IPS DF 6.9 (cell line): ENCODE results near the gene SPTB.

Source experiments
- DNase-seq: peaks from one replicate; pipeline ENCODE4 v3.0.0-alpha.2; 2013; ENCODE audit warnings: low read depth, low spot score
- H3K27ac ChIP-seq: one replicate; pipeline ENCODE4 v1.5.1; 2013; ENCODE audit warnings: low read length, control low read depth
- H3K27me3 ChIP-seq: 2 replicates; pipeline ENCODE4 v1.6.1; 2013; ENCODE audit warnings: mild to moderate bottlenecking, low read length; ENCODE audit not compliant: control insufficient read depth, insufficient read depth
- H3K36me3 ChIP-seq: 2 replicates; pipeline ENCODE4 v1.6.1; 2013; ENCODE audit warnings: low read length; ENCODE audit not compliant: control insufficient read depth, insufficient read depth
- H3K4me1 ChIP-seq: 2 replicates; pipeline ENCODE4 v1.6.1; 2013; ENCODE audit warnings: low read length; ENCODE audit not compliant: control insufficient read depth, insufficient read depth
- H3K4me3 ChIP-seq: 2 replicates; pipeline ENCODE4 v1.5.1; 2013; ENCODE audit warnings: mild to moderate bottlenecking, low read length
- H3K9me3 ChIP-seq: 2 replicates; pipeline ENCODE4 v1.6.1; 2013; ENCODE audit warnings: low read length, inconsistent platforms; ENCODE audit not compliant: control insufficient read depth, insufficient read depth
- WGBS: extraction: QIAGEN DNeasy Blood & Tissue Kit; methylation state at CpG from one replicate; pipeline ENCODE4 v1.1.7; 2013; ENCODE audit warnings: mixed read lengths, missing lambda C conversion rate; ENCODE audit not compliant: insufficient read length, insufficient coverage; 5-methylcytosine and 5-hydroxymethylcytosine counted together

The SPTB gene

GRCh38 chr14:64730681-64731080 is 149.0 kb downstream of the SPTB start:
- DNase-seq = no peak
- Histone ChIP-seq H3K4me1 (peaks cover 3% of the 10 kb centered on the region), H3K36me3 (peaks cover 33% of the 10 kb centered on the region), H3K4me3 (no peak overlapping the region), H3K27ac (no peak overlapping the region), H3K9me3 (no peaks in the 10 kb centered on the region), H3K27me3 (no peaks in the 10 kb centered on the region)
- WGBS = no CpG with 5 or more reads among the region's 12 CpGs

GRCh38 chr14:64730061-64730440 is 149.7 kb downstream of the SPTB start:
- Histone ChIP-seq H3K9me3 (no peaks in the 10 kb centered on the region), H3K36me3 (peaks cover 33% of the 10 kb centered on the region), H3K27me3 (no peaks in the 10 kb centered on the region), H3K27ac (no peak overlapping the region), H3K4me1 (peaks cover 7% of the 10 kb centered on the region), H3K4me3 (no peak overlapping the region)
- WGBS = no CpG with 5 or more reads among the region's 1 CpG
- DNase-seq = no peak

GRCh38 chr14:64729386-64730060 is 150.2 kb downstream of the SPTB start:
- H3K27ac ChIP-seq = no peak overlapping the region
- WGBS = no CpG with 5 or more reads among the region's 5 CpGs
- H3K36me3 ChIP-seq = peaks cover 33% of the 10 kb centered on the region

GRCh38 chr14:64728856-64729255 is 150.9 kb downstream of the SPTB start:
- no CpG with 5 or more reads among the region's 10 CpGs for WGBS
- H3K27me3 ChIP-seq = no peaks in the 10 kb centered on the region
- H3K9me3 ChIP-seq = no peaks in the 10 kb centered on the region
- peaks cover 33% of the 10 kb centered on the region for H3K36me3 ChIP-seq
- no peak overlapping the region for H3K27ac ChIP-seq
- peaks cover 9% of the 10 kb centered on the region for H3K4me1 ChIP-seq
- no peak for DNase-seq
- H3K4me3 ChIP-seq = no peak overlapping the region

More at GRCh38 chr14:64729386-64730060, 150.2 kb downstream of the SPTB start:
- Histone ChIP-seq H3K27me3 (no peaks in the 10 kb centered on the region), H3K4me3 (no peak overlapping the region), H3K4me1 (peaks cover 9% of the 10 kb centered on the region), H3K9me3 (no peaks in the 10 kb centered on the region)
- no peak for DNase-seq

- Histone ChIP-seq H3K4me1 (peaks cover 11% of the 10 kb centered on the region), H3K27ac (no peak overlapping the region), H3K36me3 (peaks cover 30% of the 10 kb centered on the region), H3K4me3 (no peak overlapping the region), H3K9me3 (no peaks in the 10 kb centered on the region), H3K27me3 (no peaks in the 10 kb centered on the region)
- DNase-seq = no peak
- no CpG with 5 or more reads among the region's 6 CpGs for WGBS
Observed at GRCh38 chr14:64728106-64728505, 151.6 kb downstream of the SPTB start.

- peaks cover 30% of the 10 kb centered on the region for H3K36me3 ChIP-seq
- no CpG with 5 or more reads among the region's 22 CpGs for WGBS
- no peaks in the 10 kb centered on the region for H3K27me3 ChIP-seq
Observed at GRCh38 chr14:64727551-64728071, 152.1 kb downstream of the SPTB start.

GRCh38 chr14:64726585-64726890 is 153.2 kb downstream of the SPTB start:
- Histone ChIP-seq H3K4me3 (no peak overlapping the region), H3K36me3 (peaks cover 22% of the 10 kb centered on the region), H3K9me3 (no peaks in the 10 kb centered on the region), H3K4me1 (peaks cover 19% of the 10 kb centered on the region), H3K27ac (no peak overlapping the region), H3K27me3 (no peaks in the 10 kb centered on the region)
- WGBS = no CpG with 5 or more reads among the region's 5 CpGs
- no peak for DNase-seq

More at GRCh38 chr14:64727551-64728071, 152.1 kb downstream of the SPTB start:
- H3K27ac ChIP-seq = no peak overlapping the region
- no peaks in the 10 kb centered on the region for H3K9me3 ChIP-seq
- no peak for DNase-seq
- H3K4me1 ChIP-seq = peaks cover 14% of the 10 kb centered on the region
- no peak overlapping the region for H3K4me3 ChIP-seq

- peaks cover 18% of the 10 kb centered on the region for H3K36me3 ChIP-seq
- H3K4me3 ChIP-seq = no peak overlapping the region
- H3K27ac ChIP-seq = no peak overlapping the region
- no peaks in the 10 kb centered on the region for H3K27me3 ChIP-seq
- H3K9me3 ChIP-seq = no peaks in the 10 kb centered on the region
- WGBS = no CpG with 5 or more reads among the region's 6 CpGs
- no peak for DNase-seq
- H3K4me1 ChIP-seq = peaks cover 22% of the 10 kb centered on the region
Observed at GRCh38 chr14:64725879-64726584, 153.7 kb downstream of the SPTB start.

GRCh38 chr14:64725261-64725815 is 154.4 kb downstream of the SPTB start:
- peaks cover 23% of the 10 kb centered on the region for H3K4me1 ChIP-seq
- H3K9me3 ChIP-seq = no peaks in the 10 kb centered on the region
- H3K36me3 ChIP-seq = peaks cover 14% of the 10 kb centered on the region
- DNase-seq = no peak
- no peak overlapping the region for H3K4me3 ChIP-seq
- no peaks in the 10 kb centered on the region for H3K27me3 ChIP-seq
- H3K27ac ChIP-seq = no peak overlapping the region
- no CpG with 5 or more reads among the region's 3 CpGs for WGBS

GRCh38 chr14:64724578-64724930 is 155.2 kb downstream of the SPTB start:
- H3K27me3 ChIP-seq = no peaks in the 10 kb centered on the region
- no CpG with 5 or more reads among the region's 1 CpG for WGBS
- H3K4me1 ChIP-seq = peaks cover 26% of the 10 kb centered on the region

More at GRCh38 chr14:64724578-64724930, 155.2 kb downstream of the SPTB start:
- no peak overlapping the region for H3K27ac ChIP-seq
- no peak overlapping the region for H3K4me3 ChIP-seq
- no peak for DNase-seq
- no peaks in the 10 kb centered on the region for H3K9me3 ChIP-seq
- peaks cover 14% of the 10 kb centered on the region for H3K36me3 ChIP-seq
